Central memory CD4-positive, alpha-beta T cell (primary cell): Measurements from ENCODE around the gene UVRAG.

Experiments used
- DNase-seq: peaks from one replicate; pipeline ENCODE4 v3.0.0; 2022

The UVRAG gene

GRCh38 chr11:76124905-76125770, 310.1 kb downstream of the UVRAG start:
- no peak for DNase-seq

- no peak for DNase-seq
These were observed 314.7 kb downstream of the UVRAG start for GRCh38 chr11:76129729-76130128.

GRCh38 chr11:76131142-76131541, 316.1 kb downstream of the UVRAG start:
- DNase-seq = no peak

GRCh38 chr11:76131671-76132631, 316.9 kb downstream of the UVRAG start:
- no peak for DNase-seq

GRCh38 chr11:76134239-76134638, 319.2 kb downstream of the UVRAG start:
- DNase-seq = no peak

GRCh38 chr11:76135491-76135890, 320.5 kb downstream of the UVRAG start:
- DNase-seq = no peak

- no peak for DNase-seq
These were observed 324.3 kb downstream of the UVRAG start for GRCh38 chr11:76139314-76139713.

GRCh38 chr11:76140912-76141574, 326.0 kb downstream of the UVRAG start:
- DNase-seq = no peak

GRCh38 chr11:76141901-76142588, 327.0 kb downstream of the UVRAG start:
- DNase-seq = no peak

- DNase-seq = no peak
These were observed 328.3 kb downstream of the UVRAG start for GRCh38 chr11:76143274-76143673.

GRCh38 chr11:76147106-76147740, 332.2 kb downstream of the UVRAG start:
- no peak for DNase-seq

- DNase-seq = no peak
These were observed 333.2 kb downstream of the UVRAG start for GRCh38 chr11:76148231-76148630.

- DNase-seq = no peak
These were observed 334.1 kb downstream of the UVRAG start for GRCh38 chr11:76148941-76149613.

GRCh38 chr11:76149713-76150112, 334.7 kb downstream of the UVRAG start:
- no peak for DNase-seq

GRCh38 chr11:76150141-76150540, 335.1 kb downstream of the UVRAG start:
- no peak for DNase-seq

GRCh38 chr11:76151556-76152085, 336.6 kb downstream of the UVRAG start:
- no peak for DNase-seq

- peak; percentile 64 for DNase-seq
These were observed 337.2 kb downstream of the UVRAG start for GRCh38 chr11:76152086-76152681.

GRCh38 chr11:76152741-76153570, 337.9 kb downstream of the UVRAG start:
- DNase-seq = no peak

- no peak for DNase-seq
These were observed 338.5 kb downstream of the UVRAG start for GRCh38 chr11:76153571-76153923.
